Endothelial cell of umbilical vein (primary cell): ENCODE data around the gene C1QBP. TPM values are rescaled to one million over a fixed set of nuclear protein-coding genes. Genes with fewer than 3 reads are reported as not detected.

Experiments
- BruUV-seq: library from RNA; stranded (reverse); fragments of 400-500 nt; replicated peaks from 2 replicates; lab custom pipeline; 2021; lab: Mats Ljungman, UMichigan
- CTCF ChIA-PET: fragments of 300-600, 350-600 bp; sonication (Branson Sonifier 250); formaldehyde crosslinking; loops from one replicate; lab custom pipeline; 2021; ENCODE audit warnings: antibody characterized with exemption, inconsistent platforms; lab: Charles Lee
- POLR2A ChIA-PET: fragments of 300-600, 350-600 bp; sonication (Branson Sonifier 250); formaldehyde crosslinking; loops from one replicate; lab custom pipeline; 2021; ENCODE audit warnings: antibody characterized with exemption, inconsistent platforms; lab: Charles Lee
- DNase-seq: peaks from one replicate; pipeline ENCODE4 v3.0.0-alpha.2; 2011; ENCODE audit warnings: low read depth, low spot score
- FAIRE-seq: peaks from 2 replicates; lab custom pipeline; 2011; peaks lifted over from hg19 to GRCh38; lab: Jason Lieb, UNC
- H2AFZ ChIP-seq: 2 replicates; pipeline ENCODE4 v1.6.0; 2012; ENCODE audit warnings: low read depth, low read length, control low read depth, inconsistent platforms
- H3K27ac ChIP-seq: 2 replicates; pipeline ENCODE4 v1.5.1; 2011; ENCODE audit warnings: low read depth, mild to moderate bottlenecking, control low read depth, low read length, moderate library complexity; ENCODE audit not compliant: insufficient read depth
- H3K27me3 ChIP-seq, 2 experiments: 2 replicates each; pipeline versions ENCODE4 v1.6.0 to v1.6.1; 2011; ENCODE audit warnings: low read length in 2 of 2, mixed read lengths in 1 of 2; ENCODE audit not compliant: control insufficient read depth in 2 of 2, insufficient read depth in 2 of 2
- H3K36me3 ChIP-seq, 2 experiments: 2 replicates in 1 of 2; 3 replicates in 1 of 2; pipeline ENCODE4 v1.5.1; 2011; ENCODE audit warnings: low read length in 2 of 2, mild to moderate bottlenecking in 1 of 2, moderate library complexity in 1 of 2; ENCODE audit not compliant: control insufficient read depth in 2 of 2, insufficient read depth in 2 of 2; ENCODE audit errors: extremely low read depth in 1 of 2
- H3K4me1 ChIP-seq: 3 replicates; pipeline ENCODE4 v1.5.1; 2011; ENCODE audit warnings: mild to moderate bottlenecking, low read length; ENCODE audit not compliant: control insufficient read depth, insufficient read depth; ENCODE audit errors: extremely low read depth
- H3K4me2 ChIP-seq: 2 replicates; pipeline ENCODE4 v1.6.1; 2011; ENCODE audit warnings: low read length, control low read depth, mixed read lengths; ENCODE audit not compliant: insufficient read depth
- H3K4me3 ChIP-seq, 3 experiments: fragments of 200-600 bp in 1 of 3; sonication (generic), shearing (Covaris generic) in 1 of 3; replicated peaks in 1 of 3; 2 replicates each; pipeline ENCODE4 v1.5.1; 2011 to 2016; ENCODE audit warnings: control low read depth in 3 of 3, low read length in 3 of 3, mild to moderate bottlenecking in 2 of 3, inconsistent platforms in 1 of 3, low read depth in 1 of 3, moderate library complexity in 1 of 3; ENCODE audit not compliant: insufficient read depth in 1 of 3
- H3K79me2 ChIP-seq: 2 replicates; pipeline ENCODE4 v1.6.0; 2012; ENCODE audit warnings: low read length, inconsistent platforms; ENCODE audit not compliant: control insufficient read depth, insufficient read depth
- H3K9ac ChIP-seq: replicated peaks from 2 replicates; pipeline ENCODE3; 2011; ENCODE audit warnings: low read length, control low read depth; ENCODE audit not compliant: insufficient read depth; ENCODE audit errors: extremely low read depth
- H3K9me1 ChIP-seq: replicated peaks from 3 replicates; pipeline ENCODE4 v1.6.0; 2011; ENCODE audit warnings: mild to moderate bottlenecking, low read length; ENCODE audit not compliant: control insufficient read depth, insufficient read depth; ENCODE audit errors: extremely low read depth
- H3K9me3 ChIP-seq: replicated peaks from 2 replicates; pipeline ENCODE4 v1.5.1; 2012; ENCODE audit warnings: low read length, inconsistent platforms; ENCODE audit not compliant: control insufficient read depth, insufficient read depth
- H4K20me1 ChIP-seq: replicated peaks from 2 replicates; pipeline ENCODE3; 2011; ENCODE audit warnings: mild to moderate bottlenecking, low read length; ENCODE audit not compliant: control insufficient read depth, insufficient read depth; ENCODE audit errors: extremely low read depth
- EZH2 ChIP-seq: IDR thresholded peaks from 2 replicates; pipeline ENCODE4 v1.6.1; 2012; ENCODE audit warnings: borderline replicate concordance, low read depth, mild to moderate bottlenecking, moderate library complexity, low read length, inconsistent platforms; ENCODE audit not compliant: severe bottlenecking
- GATA2 ChIP-seq: IDR thresholded peaks from 2 replicates; pipeline ENCODE4 v1.7.0; 2011; ENCODE audit warnings: low read depth, mild to moderate bottlenecking, moderate library complexity, mixed read lengths, low read length; ENCODE audit not compliant: insufficient read length, insufficient read depth
- JUN ChIP-seq: IDR thresholded peaks from 2 replicates; pipeline ENCODE4 v1.6.1; 2011; ENCODE audit warnings: borderline replicate concordance, low read depth; ENCODE audit not compliant: insufficient read length, insufficient read depth
- MYC ChIP-seq: IDR thresholded peaks from one replicate; pipeline ENCODE4 v1.6.1; 2011; ENCODE audit warnings: mild to moderate bottlenecking, low read depth, low read length
- POLR2A ChIP-seq: IDR thresholded peaks from 2 replicates; pipeline ENCODE4 v1.6.1; 2012; ENCODE audit warnings: low read depth, mild to moderate bottlenecking, control low read depth, low read length
- dilution Hi-C: fragments of 300-500 bp; cut with MboI; formaldehyde crosslinking; loops from one replicate; pipeline ENCODE4 v1.15.0; 2019; ENCODE audit warnings: low sequenced_read_pairs; ENCODE audit not compliant: extremely low pct_ligation_motif_present
- intact Hi-C: fragments of 100-400 bp; cut with micrococcal nuclease; formaldehyde crosslinking; loops from one replicate; pipeline ENCODE4 v1.10.0; 2022
- polyA plus RNA-seq, 4 experiments: library from polyadenylated mRNA; depleted of rRNA in 3 of 4; stranded (reverse) in 3 of 4; unstranded in 1 of 4; fragments of >200 nt; gene quantifications; 2 replicates each; pipeline versions ENCODE4 v1.2.1 to v1.2.3, GENCODE V29; 2011 to 2012; ENCODE audit warnings: missing spikeins in 1 of 4
- total RNA-seq: library from RNA; stranded (reverse); gene quantifications from 2 replicates; pipeline ENCODE4 v1.2.3, GENCODE V29; 2021
- TF ChIP-seq, protein P1 (sequence below), 2 donors: IDR thresholded peaks; 1 replicate in 1 of 2; 2 replicates in 1 of 2; pipeline ENCODE4 v1.5.1; 2011; ENCODE audit warnings: low read length in 2 of 2, mild to moderate bottlenecking in 2 of 2, moderate library complexity in 2 of 2, control low read depth in 1 of 2, inconsistent platforms in 1 of 2, low read depth in 1 of 2; ENCODE audit not compliant: insufficient read depth in 1 of 2; ENCODE audit errors: extremely low read depth in 1 of 2
- TF ChIP-seq, protein P2 (sequence below): IDR thresholded peaks from 2 replicates; pipeline ENCODE4 v1.6.1; 2011; ENCODE audit not compliant: insufficient read depth, insufficient read length

C1QBP gene
- total and polyA plus RNA-seq, 2 donors (not counting 3 experiments of a cell fraction or from before 2014, with no cell fraction given): 144 to 218 TPM

DNA sequence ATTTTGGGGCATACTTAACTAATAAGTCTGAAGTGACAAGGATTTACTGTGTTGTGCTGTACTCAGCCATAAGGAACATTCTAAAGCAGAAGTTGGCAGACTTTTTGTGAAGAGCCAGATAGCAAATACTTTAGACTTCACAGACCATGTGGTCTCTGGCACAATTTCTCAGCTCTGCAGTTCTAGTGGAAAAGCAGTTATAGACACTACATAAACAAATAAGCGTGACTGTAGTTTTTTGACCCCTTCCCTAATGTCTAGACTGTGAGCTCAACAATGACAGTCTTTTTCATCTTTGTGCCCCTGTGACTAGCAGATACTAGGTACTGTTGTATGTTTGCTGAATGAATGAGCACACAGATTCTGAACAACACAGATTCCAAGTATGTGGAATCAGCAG is 14.0 kb downstream of the C1QBP start:
- H3K4me2 ChIP-seq: no peak overlapping the region
- no peaks in the 10 kb centered on the region for H3K9me3 ChIP-seq
- peaks cover 18% of the 10 kb centered on the region for H3K79me2 ChIP-seq
- no peaks in the 10 kb centered on the region for H3K9me1 ChIP-seq
- TF ChIP-seq, protein P1, sequence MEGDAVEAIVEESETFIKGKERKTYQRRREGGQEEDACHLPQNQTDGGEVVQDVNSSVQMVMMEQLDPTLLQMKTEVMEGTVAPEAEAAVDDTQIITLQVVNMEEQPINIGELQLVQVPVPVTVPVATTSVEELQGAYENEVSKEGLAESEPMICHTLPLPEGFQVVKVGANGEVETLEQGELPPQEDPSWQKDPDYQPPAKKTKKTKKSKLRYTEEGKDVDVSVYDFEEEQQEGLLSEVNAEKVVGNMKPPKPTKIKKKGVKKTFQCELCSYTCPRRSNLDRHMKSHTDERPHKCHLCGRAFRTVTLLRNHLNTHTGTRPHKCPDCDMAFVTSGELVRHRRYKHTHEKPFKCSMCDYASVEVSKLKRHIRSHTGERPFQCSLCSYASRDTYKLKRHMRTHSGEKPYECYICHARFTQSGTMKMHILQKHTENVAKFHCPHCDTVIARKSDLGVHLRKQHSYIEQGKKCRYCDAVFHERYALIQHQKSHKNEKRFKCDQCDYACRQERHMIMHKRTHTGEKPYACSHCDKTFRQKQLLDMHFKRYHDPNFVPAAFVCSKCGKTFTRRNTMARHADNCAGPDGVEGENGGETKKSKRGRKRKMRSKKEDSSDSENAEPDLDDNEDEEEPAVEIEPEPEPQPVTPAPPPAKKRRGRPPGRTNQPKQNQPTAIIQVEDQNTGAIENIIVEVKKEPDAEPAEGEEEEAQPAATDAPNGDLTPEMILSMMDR (IDR thresholded peaks at IDR 0.05; ENCODE audit: extremely low read depth in 1 of 2, insufficient read depth in 1 of 2, low read depth in 1 of 2, low read length in 2 of 2): no peak
- no peak for TF ChIP-seq GATA2
- TF ChIP-seq JUN: no peak
- no peak for TF ChIP-seq MYC
- no peak for TF ChIP-seq EZH2
- TF ChIP-seq, protein P2, sequence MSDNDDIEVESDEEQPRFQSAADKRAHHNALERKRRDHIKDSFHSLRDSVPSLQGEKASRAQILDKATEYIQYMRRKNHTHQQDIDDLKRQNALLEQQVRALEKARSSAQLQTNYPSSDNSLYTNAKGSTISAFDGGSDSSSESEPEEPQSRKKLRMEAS: no peak
- no peak for TF ChIP-seq POLR2A
- H2AFZ ChIP-seq: no peak overlapping the region
- H3K36me3 ChIP-seq: peaks cover 27 to 36% of the 10 kb centered on the region in 2 experiments
- no peak overlapping the region for H3K9ac ChIP-seq
- FAIRE-seq (no peak), DNase-seq (no peak)
- no peaks in the 10 kb centered on the region for H4K20me1 ChIP-seq
- dilution Hi-C loops: no loop called here
- intact Hi-C loops: no loop called here
- ChIA-PET CTCF (interaction anchor here (3.7 kb wide), 1 partner anchor 15 kb away, joined by 22 read pairs; the partner anchor contains the start of gene C1QBP), POLR2A (no interaction called here)
- no peak overlapping the region for H3K4me3 ChIP-seq
- no TSS peak for BruUV-seq
- H3K27me3 ChIP-seq: no peaks in the 10 kb centered on the region
- H3K4me1 ChIP-seq: peaks cover 7% of the 10 kb centered on the region
- H3K27ac ChIP-seq: no peak overlapping the region
